ENCODE measurements around the gene SCARF1.

The SCARF1 gene

DNA sequence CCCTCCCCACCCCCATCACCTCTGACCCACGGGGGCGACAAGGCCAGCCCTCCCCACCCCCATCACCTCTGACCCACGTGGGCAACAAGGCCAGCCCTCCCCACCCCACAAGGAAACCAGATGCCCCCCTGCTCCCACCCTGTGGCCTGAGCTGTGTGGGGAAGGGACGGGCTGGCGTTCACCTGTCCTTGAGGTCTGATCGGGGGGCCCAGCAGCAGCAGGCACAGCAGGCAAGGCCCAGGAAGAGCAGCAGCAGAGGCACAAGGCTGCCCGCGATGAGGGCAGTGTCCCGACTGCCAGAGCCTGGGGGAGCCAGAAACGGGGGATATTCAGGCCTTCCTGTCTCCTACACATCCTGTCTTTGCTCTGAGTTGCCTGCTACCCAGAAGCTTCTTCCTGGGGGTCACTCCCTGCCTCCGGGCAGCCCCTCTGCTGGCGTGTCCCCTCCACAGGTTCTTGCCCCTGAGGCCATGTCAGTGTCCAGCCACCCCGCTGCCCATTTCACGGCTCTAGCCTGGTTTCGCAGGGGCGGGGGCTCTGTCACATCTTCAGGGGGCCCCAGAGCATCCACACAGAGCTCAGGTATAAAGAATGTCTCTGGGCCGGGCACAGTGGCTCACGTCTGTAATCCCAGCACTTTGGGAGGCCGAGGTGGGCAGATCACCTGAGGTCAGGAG is 6.8 kb downstream of the SCARF1 start:
- H3K4me1 ChIP-seq (ENCODE audit: control insufficient read depth, insufficient read depth, low read length) = peaks cover 27% of the 10 kb centered on the region
- no peaks in the 10 kb centered on the region for H3K36me3 ChIP-seq (ENCODE audit: control insufficient read depth, insufficient read depth, low read length)
- 81 to 84% methylated on average over 18 to 19 of the region's 19 CpGs for WGBS, 2 experiments
- no peaks in the 10 kb centered on the region for H3K9me3 ChIP-seq (ENCODE audit: control insufficient read depth, low read length)
- H3K27me3 ChIP-seq (ENCODE audit: control insufficient read depth, insufficient read depth, low read length, poor library complexity, severe bottlenecking) = peaks cover 9% of the 10 kb centered on the region
- H3K27ac ChIP-seq (ENCODE audit: insufficient read depth, low read depth, low read length, poor library complexity, severe bottlenecking) = no peak overlapping the region
- H3K4me3 ChIP-seq (ENCODE audit: insufficient read depth, low read depth, low read length) = no peak overlapping the region

DNA sequence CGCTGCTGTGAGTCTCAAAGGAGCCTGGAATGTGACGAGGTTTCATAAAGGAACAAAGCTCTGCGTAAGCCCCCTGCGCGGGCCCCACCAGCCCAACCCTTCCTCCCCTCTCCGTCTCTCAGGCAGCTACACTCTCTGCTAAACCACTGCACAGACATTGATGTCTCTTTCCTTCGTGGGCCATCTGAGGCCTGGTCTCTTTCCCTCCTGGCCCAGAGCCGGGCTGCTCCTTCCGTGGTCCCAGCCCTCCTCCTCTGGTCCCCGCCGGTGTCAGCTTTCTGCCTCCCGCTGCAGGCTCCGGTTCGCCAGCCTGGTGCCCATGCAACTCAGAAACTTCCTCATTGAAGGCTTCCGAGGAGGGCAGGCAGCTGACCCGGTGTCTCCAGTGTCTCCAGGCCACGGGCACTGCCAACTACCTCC is 7.4 kb downstream of the SCARF1 start:
- Histone ChIP-seq H3K27ac (ENCODE audit: insufficient read depth, low read depth, low read length, poor library complexity, severe bottlenecking) (peak overlapping the region; percentile 60), H3K36me3 (ENCODE audit: control insufficient read depth, insufficient read depth, low read length) (no peaks in the 10 kb centered on the region), H3K9me3 (ENCODE audit: control insufficient read depth, low read length) (no peaks in the 10 kb centered on the region), H3K27me3 (ENCODE audit: control insufficient read depth, insufficient read depth, low read length, poor library complexity, severe bottlenecking) (peaks cover 3% of the 10 kb centered on the region), H3K4me3 (ENCODE audit: insufficient read depth, low read depth, low read length) (no peak overlapping the region), H3K4me1 (ENCODE audit: control insufficient read depth, insufficient read depth, low read length) (peaks cover 27% of the 10 kb centered on the region)
- 59% methylated on average over 17 of the region's 17 CpGs for WGBS, 2 experiments

DNA sequence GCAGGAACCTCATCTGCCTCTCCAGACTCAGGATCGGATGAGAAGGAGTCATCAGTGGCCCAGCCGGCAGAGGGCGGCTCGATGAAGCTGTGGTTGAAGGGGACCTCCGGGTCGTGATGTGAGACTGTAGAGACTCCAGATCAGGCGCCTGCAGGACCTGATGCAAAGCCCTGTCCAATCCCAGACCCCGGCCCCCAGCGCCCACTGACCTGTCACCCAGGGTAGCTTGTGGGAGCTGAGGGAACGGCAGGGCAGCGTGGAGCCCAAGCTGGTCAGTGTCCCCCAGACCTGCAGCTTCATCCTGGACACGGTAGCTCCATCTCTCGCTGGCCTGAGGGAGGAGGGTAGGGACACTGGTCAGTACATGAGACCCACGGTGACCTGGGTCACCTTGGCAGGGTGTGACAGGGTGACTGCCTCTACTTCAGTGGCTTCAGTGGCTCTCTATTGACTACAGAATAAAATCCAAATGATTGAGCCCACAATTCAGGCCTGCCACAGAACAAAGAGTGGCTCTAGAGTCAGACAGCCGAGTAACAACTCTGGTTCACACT is 8.7 kb downstream of the SCARF1 start:
- WGBS, 2 experiments = 84 to 85% methylated on average over 15 of the region's 15 CpGs
- Histone ChIP-seq H3K27ac (ENCODE audit: insufficient read depth, low read depth, low read length, poor library complexity, severe bottlenecking) (no peak overlapping the region), H3K4me1 (ENCODE audit: control insufficient read depth, insufficient read depth, low read length) (peaks cover 27% of the 10 kb centered on the region), H3K9me3 (ENCODE audit: control insufficient read depth, low read length) (no peaks in the 10 kb centered on the region), H3K27me3 (ENCODE audit: control insufficient read depth, insufficient read depth, low read length, poor library complexity, severe bottlenecking) (no peaks in the 10 kb centered on the region), H3K36me3 (ENCODE audit: control insufficient read depth, insufficient read depth, low read length) (no peaks in the 10 kb centered on the region), H3K4me3 (ENCODE audit: insufficient read depth, low read depth, low read length) (no peak overlapping the region)

DNA sequence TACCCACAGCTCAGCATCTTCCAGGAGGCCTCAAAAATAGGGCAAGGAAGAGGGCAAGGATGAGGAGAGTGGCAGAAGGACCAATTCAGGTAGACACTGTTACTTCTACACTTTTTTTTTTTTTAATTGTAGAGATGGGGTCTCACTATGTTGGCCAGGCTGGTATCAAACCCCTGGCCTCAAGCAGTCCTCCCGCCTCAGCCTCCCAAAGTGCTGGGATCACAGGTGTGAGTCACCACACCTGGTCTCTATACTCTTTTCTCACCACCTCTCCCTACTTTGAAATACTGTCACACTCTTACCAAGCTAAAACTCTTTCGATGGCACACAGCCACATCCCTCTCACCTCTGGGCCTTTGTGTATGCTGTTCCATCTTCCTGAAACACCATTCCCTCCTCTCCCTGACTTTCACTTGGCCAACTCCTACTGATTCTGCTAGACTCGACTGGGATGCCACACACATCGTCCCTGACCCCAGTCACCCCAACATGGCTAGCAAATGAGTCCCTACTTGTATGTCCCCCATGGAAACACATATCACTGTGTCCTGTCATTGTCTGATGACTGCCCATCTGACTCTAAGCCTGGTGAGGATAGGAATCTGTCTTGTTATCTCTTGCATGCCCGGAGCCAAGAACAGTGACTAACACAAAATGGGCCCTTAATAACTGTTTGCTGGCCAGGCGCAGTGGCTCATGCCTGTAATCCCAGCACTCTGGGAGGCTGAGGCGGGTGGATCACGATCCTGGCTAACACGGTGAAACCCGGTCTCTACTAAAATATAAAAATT is 9.7 kb downstream of the SCARF1 start:
- H3K27ac ChIP-seq (ENCODE audit: insufficient read depth, low read depth, low read length, poor library complexity, severe bottlenecking) = no peak overlapping the region
- H3K36me3 ChIP-seq (ENCODE audit: control insufficient read depth, insufficient read depth, low read length) = no peaks in the 10 kb centered on the region
- H3K4me3 ChIP-seq (ENCODE audit: insufficient read depth, low read depth, low read length) = no peak overlapping the region
- H3K27me3 ChIP-seq (ENCODE audit: control insufficient read depth, insufficient read depth, low read length, poor library complexity, severe bottlenecking) = peaks cover 3% of the 10 kb centered on the region
- H3K9me3 ChIP-seq (ENCODE audit: control insufficient read depth, low read length) = no peaks in the 10 kb centered on the region
- peaks cover 27% of the 10 kb centered on the region for H3K4me1 ChIP-seq (ENCODE audit: control insufficient read depth, insufficient read depth, low read length)
- 80 to 85% methylated on average over 10 of the region's 10 CpGs for WGBS, 2 experiments

DNA sequence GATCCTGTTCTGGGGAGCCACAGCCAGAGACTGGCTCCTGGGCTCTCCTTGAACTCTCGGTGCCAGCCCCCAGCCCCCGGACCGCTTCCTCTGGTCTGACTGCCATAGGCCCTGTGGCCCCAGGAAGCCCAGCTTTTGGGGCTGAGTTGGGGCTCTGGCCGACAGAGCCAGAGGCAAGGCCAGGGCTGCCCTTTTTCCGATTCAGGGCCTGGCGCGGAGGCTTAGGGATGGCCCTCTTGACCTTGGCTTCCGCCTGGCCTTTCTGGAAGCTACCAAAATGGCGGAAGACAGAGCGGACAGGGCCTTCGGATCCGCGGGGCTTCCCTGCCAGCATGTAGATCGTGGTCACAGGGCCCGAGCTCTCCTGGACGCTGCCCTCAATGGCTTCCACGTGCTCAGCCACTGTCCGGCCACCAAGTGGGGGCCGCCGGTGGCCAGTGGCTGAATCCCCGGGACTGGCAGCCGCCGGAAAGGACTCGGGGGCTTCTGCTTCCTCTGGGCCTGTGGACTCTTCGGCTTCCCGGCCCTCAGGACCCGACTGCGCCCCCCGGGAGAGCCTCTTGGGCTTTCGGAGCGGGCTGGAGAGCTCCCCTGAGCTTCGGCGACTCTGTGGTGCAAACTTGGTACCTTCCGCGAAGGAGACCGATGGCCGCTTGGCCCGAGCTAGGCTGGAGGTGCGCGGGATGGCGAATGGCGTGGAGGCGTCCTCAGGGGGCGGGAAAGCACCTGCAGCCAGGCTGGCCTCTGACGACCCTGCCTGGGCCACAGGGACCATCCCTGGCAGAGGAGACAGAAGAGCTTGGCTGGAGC is 10.5 kb downstream of the SCARF1 start:
- Histone ChIP-seq H3K4me3 (ENCODE audit: insufficient read depth, low read depth, low read length) (no peak overlapping the region), H3K27me3 (ENCODE audit: control insufficient read depth, insufficient read depth, low read length, poor library complexity, severe bottlenecking) (peaks cover 10% of the 10 kb centered on the region), H3K9me3 (ENCODE audit: control insufficient read depth, low read length) (no peaks in the 10 kb centered on the region), H3K4me1 (ENCODE audit: control insufficient read depth, insufficient read depth, low read length) (peaks cover 21% of the 10 kb centered on the region), H3K27ac (ENCODE audit: insufficient read depth, low read depth, low read length, poor library complexity, severe bottlenecking) (no peak overlapping the region), H3K36me3 (ENCODE audit: control insufficient read depth, insufficient read depth, low read length) (no peaks in the 10 kb centered on the region)
- 95 to 96% methylated on average over 45 of the region's 45 CpGs for WGBS, 2 experiments

DNA sequence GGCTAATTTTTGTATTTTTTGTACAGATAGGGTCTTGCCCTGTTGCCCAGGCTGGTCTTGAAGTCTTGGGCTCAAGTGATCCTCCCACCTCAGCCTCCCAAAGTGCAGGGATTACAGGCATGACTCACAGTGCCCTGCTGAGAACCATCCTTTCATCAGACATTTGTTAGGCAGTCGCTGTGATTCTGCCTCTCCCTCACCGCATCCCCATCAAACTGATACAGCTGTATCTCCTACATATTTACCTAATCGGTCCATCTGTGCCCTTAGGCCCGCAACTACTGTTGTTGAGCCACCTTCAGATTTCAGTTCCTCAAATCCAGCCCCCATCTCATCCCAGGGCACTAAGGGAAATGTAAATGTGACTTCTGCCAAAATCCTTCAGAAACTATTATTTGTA is 14.9 kb downstream of the SCARF1 start:
- no peak overlapping the region for H3K4me3 ChIP-seq (ENCODE audit: insufficient read depth, low read depth, low read length)
- peaks cover 17% of the 10 kb centered on the region for H3K4me1 ChIP-seq (ENCODE audit: control insufficient read depth, insufficient read depth, low read length)
- no peak overlapping the region for H3K27ac ChIP-seq (ENCODE audit: insufficient read depth, low read depth, low read length, poor library complexity, severe bottlenecking)
- WGBS, 2 experiments = 67 to 70% methylated on average over 4 of the region's 4 CpGs
- H3K36me3 ChIP-seq (ENCODE audit: control insufficient read depth, insufficient read depth, low read length) = no peaks in the 10 kb centered on the region
- H3K27me3 ChIP-seq (ENCODE audit: control insufficient read depth, insufficient read depth, low read length, poor library complexity, severe bottlenecking) = peaks cover 28% of the 10 kb centered on the region
- H3K9me3 ChIP-seq (ENCODE audit: control insufficient read depth, low read length) = no peaks in the 10 kb centered on the region

DNA sequence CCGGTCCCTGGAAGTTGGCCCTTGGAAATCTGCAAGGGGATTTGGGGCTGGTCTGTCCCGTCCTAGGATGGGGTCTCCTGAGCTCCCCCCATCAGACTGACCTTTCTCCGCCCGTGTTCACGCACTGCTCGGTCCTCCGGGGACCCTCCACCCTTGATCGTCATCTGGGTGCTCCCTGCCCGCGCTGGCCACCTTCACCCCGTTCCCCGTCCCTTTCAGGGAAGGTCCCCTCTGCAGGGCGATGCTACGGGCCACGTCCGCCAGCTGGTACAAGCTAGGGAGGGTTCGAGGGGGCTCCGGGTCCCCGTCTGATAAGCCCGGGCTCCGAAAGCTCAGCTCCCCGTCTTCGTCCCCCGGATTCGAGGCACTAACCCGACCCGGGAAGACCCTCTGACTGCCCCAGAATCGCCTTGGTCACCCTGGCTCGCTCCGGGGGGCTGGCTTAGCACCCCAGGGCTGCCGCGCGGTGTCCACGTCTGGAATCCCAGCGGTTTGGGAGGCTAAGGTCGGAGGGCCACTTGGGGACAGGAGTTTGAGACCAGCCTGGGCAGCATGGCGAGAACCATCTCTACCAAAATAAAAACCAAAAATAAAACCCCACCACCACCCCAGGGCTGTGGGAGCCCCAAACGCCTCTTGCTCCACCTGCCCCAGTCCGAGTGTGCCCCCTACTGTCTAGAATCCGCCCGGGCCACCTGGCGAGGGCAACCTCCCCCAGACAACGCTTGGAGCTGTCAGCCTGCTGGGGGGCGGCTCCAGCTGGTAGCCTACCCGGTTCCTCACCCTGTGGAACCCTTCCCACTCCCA is 15.8 kb downstream of the SCARF1 start:
- no peaks in the 10 kb centered on the region for H3K9me3 ChIP-seq (ENCODE audit: control insufficient read depth, low read length)
- no peaks in the 10 kb centered on the region for H3K36me3 ChIP-seq (ENCODE audit: control insufficient read depth, insufficient read depth, low read length)
- H3K27me3 ChIP-seq (ENCODE audit: control insufficient read depth, insufficient read depth, low read length, poor library complexity, severe bottlenecking) = peaks cover 28% of the 10 kb centered on the region
- peaks cover 17% of the 10 kb centered on the region for H3K4me1 ChIP-seq (ENCODE audit: control insufficient read depth, insufficient read depth, low read length)
- 12% methylated on average over 45 of the region's 45 CpGs for WGBS, 2 experiments
- H3K27ac ChIP-seq (ENCODE audit: insufficient read depth, low read depth, low read length, poor library complexity, severe bottlenecking) = no peak overlapping the region
- peak overlapping the region; percentile 81 for H3K4me3 ChIP-seq (ENCODE audit: insufficient read depth, low read depth, low read length)

DNA sequence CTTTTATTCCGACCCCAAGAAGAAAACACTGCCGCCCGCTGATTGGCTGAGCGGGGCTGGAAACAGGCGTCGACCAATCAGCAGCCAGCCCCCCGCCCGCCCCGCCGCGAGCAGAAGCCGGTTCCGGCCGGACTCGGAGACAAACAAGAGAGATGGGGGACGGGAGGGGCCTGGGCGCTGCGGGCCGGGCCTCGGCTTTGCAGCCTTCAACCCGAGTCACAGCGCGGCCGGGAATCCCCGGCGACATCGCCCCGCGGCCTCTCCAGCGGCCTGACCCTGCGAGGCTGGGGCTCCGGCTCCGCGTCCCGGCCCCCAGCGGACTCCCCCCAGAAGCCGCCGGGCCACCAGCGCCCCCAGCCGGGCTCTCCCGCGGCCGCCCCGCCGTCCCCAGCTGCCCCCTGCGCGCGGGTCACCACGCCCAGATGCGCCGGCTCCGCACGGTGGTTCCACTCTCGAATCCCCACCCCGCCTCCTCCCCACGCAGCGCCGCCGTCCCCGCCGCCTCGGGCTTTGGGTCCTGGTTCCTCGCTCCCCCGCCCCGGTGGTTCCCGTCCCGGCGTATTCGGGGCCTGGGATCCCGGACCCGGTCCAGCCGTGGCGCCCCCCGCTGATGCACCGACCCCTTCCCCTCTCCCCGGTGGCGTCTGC is 16.6 kb downstream of the SCARF1 start:
- no peaks in the 10 kb centered on the region for H3K36me3 ChIP-seq (ENCODE audit: control insufficient read depth, insufficient read depth, low read length)
- no peaks in the 10 kb centered on the region for H3K9me3 ChIP-seq (ENCODE audit: control insufficient read depth, low read length)
- WGBS, 2 experiments = 0% methylated on average over 77 of the region's 77 CpGs
- peak overlapping the region; percentile 96 for H3K27ac ChIP-seq (ENCODE audit: insufficient read depth, low read depth, low read length, poor library complexity, severe bottlenecking)
- H3K4me3 ChIP-seq (ENCODE audit: insufficient read depth, low read depth, low read length) = peak overlapping the region; percentile 81
- peaks cover 28% of the 10 kb centered on the region for H3K27me3 ChIP-seq (ENCODE audit: control insufficient read depth, insufficient read depth, low read length, poor library complexity, severe bottlenecking)
- peaks cover 17% of the 10 kb centered on the region for H3K4me1 ChIP-seq (ENCODE audit: control insufficient read depth, insufficient read depth, low read length)

All from ectodermal cell (in vitro differentiated cells).